ENCODE measurements around the gene POLE4.

The POLE4 gene

GRCh38 chr2:75003773-75004172 is 45.3 kb downstream of the POLE4 start:
- Histone ChIP-seq H3K27me3 (ENCODE audit: insufficient read depth, poor library complexity, severe bottlenecking) (no peaks in the 10 kb centered on the region), H3K4me1 (ENCODE audit: insufficient read depth, poor library complexity, severe bottlenecking) (peaks cover 11% of the 10 kb centered on the region), H3K27ac (ENCODE audit: poor library complexity, severe bottlenecking) (no peak overlapping the region), H3K4me3 (ENCODE audit: severe bottlenecking) (no peak overlapping the region), H3K36me3 (ENCODE audit: low read depth) (no peaks in the 10 kb centered on the region), H3K9me3 (ENCODE audit: severe bottlenecking) (no peaks in the 10 kb centered on the region)
- TF ChIP-seq CTCF (IDR thresholded peaks at IDR 0.05; ENCODE audit: poor library complexity, severe bottlenecking), result no peak
- no peak for ATAC-seq (ENCODE audit: low read depth)
- DNase-seq (ENCODE audit: low spot score), result no peak

- no peak for ATAC-seq (ENCODE audit: low read depth)
- no peak for DNase-seq (ENCODE audit: low spot score)
- no peak overlapping the region for H3K27ac ChIP-seq (ENCODE audit: poor library complexity, severe bottlenecking)
- peaks cover 11% of the 10 kb centered on the region for H3K4me1 ChIP-seq (ENCODE audit: insufficient read depth, poor library complexity, severe bottlenecking)
- H3K9me3 ChIP-seq (ENCODE audit: severe bottlenecking), result no peaks in the 10 kb centered on the region
- no peaks in the 10 kb centered on the region for H3K27me3 ChIP-seq (ENCODE audit: insufficient read depth, poor library complexity, severe bottlenecking)
- no peaks in the 10 kb centered on the region for H3K36me3 ChIP-seq (ENCODE audit: low read depth)
- TF ChIP-seq CTCF (IDR thresholded peaks at IDR 0.05; ENCODE audit: poor library complexity, severe bottlenecking), result no peak
- no peak overlapping the region for H3K4me3 ChIP-seq (ENCODE audit: severe bottlenecking)
Observed at GRCh38 chr2:75006041-75006440, 47.6 kb downstream of the POLE4 start.

- no peaks in the 10 kb centered on the region for H3K9me3 ChIP-seq (ENCODE audit: severe bottlenecking)
- peaks cover 5% of the 10 kb centered on the region for H3K4me1 ChIP-seq (ENCODE audit: insufficient read depth, poor library complexity, severe bottlenecking)
- ATAC-seq (ENCODE audit: low read depth), result no peak
- TF ChIP-seq CTCF (IDR thresholded peaks at IDR 0.05; ENCODE audit: poor library complexity, severe bottlenecking), result no peak
- no peak for DNase-seq (ENCODE audit: low spot score)
- H3K4me3 ChIP-seq (ENCODE audit: severe bottlenecking), result no peak overlapping the region
- no peaks in the 10 kb centered on the region for H3K36me3 ChIP-seq (ENCODE audit: low read depth)
- H3K27me3 ChIP-seq (ENCODE audit: insufficient read depth, poor library complexity, severe bottlenecking), result no peaks in the 10 kb centered on the region
- no peak overlapping the region for H3K27ac ChIP-seq (ENCODE audit: poor library complexity, severe bottlenecking)
Observed at GRCh38 chr2:75007061-75007460, 48.6 kb downstream of the POLE4 start.

GRCh38 chr2:75007819-75008218 is 49.4 kb downstream of the POLE4 start:
- Histone ChIP-seq H3K27me3 (ENCODE audit: insufficient read depth, poor library complexity, severe bottlenecking) (no peaks in the 10 kb centered on the region), H3K4me1 (ENCODE audit: insufficient read depth, poor library complexity, severe bottlenecking) (no peaks in the 10 kb centered on the region), H3K36me3 (ENCODE audit: low read depth) (no peaks in the 10 kb centered on the region), H3K9me3 (ENCODE audit: severe bottlenecking) (no peaks in the 10 kb centered on the region), H3K4me3 (ENCODE audit: severe bottlenecking) (no peak overlapping the region), H3K27ac (ENCODE audit: poor library complexity, severe bottlenecking) (no peak overlapping the region)
- ATAC-seq (ENCODE audit: low read depth) (no peak), DNase-seq (ENCODE audit: low spot score) (no peak)
- no peak for TF ChIP-seq CTCF (IDR thresholded peaks at IDR 0.05; ENCODE audit: poor library complexity, severe bottlenecking)

GRCh38 chr2:75010571-75010970 is 52.1 kb downstream of the POLE4 start:
- no peak for DNase-seq (ENCODE audit: low spot score)
- Histone ChIP-seq H3K36me3 (ENCODE audit: low read depth) (no peaks in the 10 kb centered on the region), H3K9me3 (ENCODE audit: severe bottlenecking) (no peaks in the 10 kb centered on the region), H3K4me1 (ENCODE audit: insufficient read depth, poor library complexity, severe bottlenecking) (no peaks in the 10 kb centered on the region), H3K27me3 (ENCODE audit: insufficient read depth, poor library complexity, severe bottlenecking) (no peaks in the 10 kb centered on the region), H3K27ac (ENCODE audit: poor library complexity, severe bottlenecking) (no peak overlapping the region), H3K4me3 (ENCODE audit: severe bottlenecking) (no peak overlapping the region)
- no peak for TF ChIP-seq CTCF (IDR thresholded peaks at IDR 0.05; ENCODE audit: poor library complexity, severe bottlenecking)
- ATAC-seq (ENCODE audit: low read depth), result no peak

All from RWPE2 (cell line).